ENCODE results near the gene CCN5. TPM values are rescaled to one million over a fixed set of nuclear protein-coding genes. Genes with fewer than 3 reads are reported as not detected.

The CCN5 gene
- total and polyA plus RNA-seq, 2 experiments from 2014 or later = 0.20 TPM; not detected in 1

GRCh38 chr20:44743080-44743701 lies 28.0 kb downstream of the CCN5 start:
- no peak for TF ChIP-seq CTCF (IDR thresholded peaks at IDR 0.05; ENCODE audit: low read depth, low read length)
- H3K27me3 ChIP-seq = peaks cover 33% of the 10 kb centered on the region
- DNase-seq (ENCODE audit: low read depth in 1 of 2, low spot score in 1 of 2) = no peak

DNA sequence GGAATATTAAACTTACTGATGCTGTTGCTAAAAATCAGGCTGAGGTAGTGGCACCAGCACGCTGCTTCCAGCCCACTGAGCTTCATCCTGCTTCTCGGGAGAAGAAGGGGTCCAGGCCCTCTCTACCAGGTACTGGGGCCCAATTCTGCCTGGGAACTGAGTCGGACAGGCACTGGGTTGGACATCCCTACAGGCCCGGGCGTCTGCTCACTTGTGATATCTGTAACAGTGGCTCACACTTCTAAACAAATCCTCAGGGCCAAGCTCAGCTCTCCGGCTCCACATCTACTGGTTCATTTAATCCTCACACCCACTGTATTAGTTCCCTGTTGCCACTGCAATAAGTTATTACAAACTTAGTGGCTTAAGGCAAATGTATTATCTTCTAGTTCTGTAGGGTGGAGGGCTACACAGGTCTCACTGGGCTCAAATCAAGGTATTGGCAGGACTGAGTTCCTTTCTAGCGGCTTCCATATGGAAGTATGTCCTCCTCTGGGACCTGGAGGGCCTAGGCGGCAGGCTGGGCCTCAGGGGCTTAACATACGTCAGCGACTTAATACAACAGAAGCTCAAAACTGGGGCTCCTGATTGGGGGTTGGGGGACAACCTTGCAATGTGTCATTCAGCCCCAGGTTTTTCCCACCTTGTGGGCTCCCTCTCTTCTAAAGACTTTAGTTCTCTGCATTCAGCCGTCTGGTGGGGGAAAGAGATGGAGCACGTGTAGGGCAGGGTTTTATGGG lies 28.9 kb downstream of the CCN5 start:
- TF ChIP-seq CTCF (IDR thresholded peaks at IDR 0.05; ENCODE audit: low read depth, low read length) = no peak
- no peak overlapping the region for H3K27ac ChIP-seq
- H3K4me1 ChIP-seq (ENCODE audit: low read depth) = peaks cover 6% of the 10 kb centered on the region
- H3K27me3 ChIP-seq = peaks cover 33% of the 10 kb centered on the region
- no peaks in the 10 kb centered on the region for H3K9me3 ChIP-seq (ENCODE audit: low read depth)
- no peaks in the 10 kb centered on the region for H3K36me3 ChIP-seq
- DNase-seq (ENCODE audit: low read depth in 1 of 2, low spot score in 1 of 2) = no peak
- H3K4me3 ChIP-seq = no peak overlapping the region

More at GRCh38 chr20:44743080-44743701, 28.0 kb downstream of the CCN5 start:
- H3K36me3 ChIP-seq = no peaks in the 10 kb centered on the region
- no peak overlapping the region for H3K4me3 ChIP-seq
- no peaks in the 10 kb centered on the region for H3K9me3 ChIP-seq (ENCODE audit: low read depth)
- H3K27ac ChIP-seq = no peak overlapping the region
- peaks cover 6% of the 10 kb centered on the region for H3K4me1 ChIP-seq (ENCODE audit: low read depth)

GRCh38 chr20:44745122-44745597 lies 30.0 kb downstream of the CCN5 start:
- DNase-seq (ENCODE audit: low read depth in 1 of 2, low spot score in 1 of 2) = no peak
- no peak overlapping the region for H3K27ac ChIP-seq
- H3K4me1 ChIP-seq (ENCODE audit: low read depth) = peaks cover 6% of the 10 kb centered on the region
- H3K27me3 ChIP-seq = peaks cover 33% of the 10 kb centered on the region
- TF ChIP-seq CTCF (IDR thresholded peaks at IDR 0.05; ENCODE audit: low read depth, low read length) = no peak
- no peaks in the 10 kb centered on the region for H3K9me3 ChIP-seq (ENCODE audit: low read depth)
- no peaks in the 10 kb centered on the region for H3K36me3 ChIP-seq
- H3K4me3 ChIP-seq = no peak overlapping the region

DNA sequence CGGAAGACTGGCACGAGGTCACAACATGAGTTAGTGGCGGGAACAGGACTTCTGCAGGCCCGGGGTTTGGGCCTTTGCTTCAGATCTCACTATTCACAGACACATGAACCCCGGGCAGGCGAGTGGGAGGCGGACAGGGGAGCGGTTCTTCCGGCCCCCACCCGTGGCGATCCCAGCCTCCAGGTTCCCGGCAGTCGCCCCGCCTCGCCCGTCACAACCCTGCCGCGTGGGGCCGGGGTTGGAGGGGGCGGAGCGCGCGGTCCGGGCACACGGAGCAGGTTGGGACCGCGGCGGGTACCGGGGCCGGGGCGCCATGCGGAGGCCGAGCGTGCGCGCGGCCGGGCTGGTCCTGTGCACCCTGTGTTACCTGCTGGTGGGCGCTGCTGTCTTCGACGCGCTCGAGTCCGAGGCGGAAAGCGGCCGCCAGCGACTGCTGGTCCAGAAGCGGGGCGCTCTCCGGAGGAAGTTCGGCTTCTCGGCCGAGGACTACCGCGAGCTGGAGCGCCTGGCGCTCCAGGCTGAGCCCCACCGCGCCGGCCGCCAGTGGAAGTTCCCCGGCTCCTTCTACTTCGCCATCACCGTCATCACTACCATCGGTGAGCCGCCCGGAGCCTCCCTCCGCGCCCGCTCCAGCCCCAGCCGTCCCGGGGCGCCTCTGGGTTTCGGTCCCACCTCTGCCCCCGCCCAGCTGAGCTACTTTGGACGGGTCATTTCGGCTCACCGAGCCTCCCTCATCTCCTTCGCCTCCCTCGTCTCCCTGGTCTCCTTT lies 30.6 kb downstream of the CCN5 start, which contains the start of gene KCNK15:
Gene KCNK15 (plus strand): TSS at position 268 of the 769 bp plus-strand sequence. CDS start 46 bp downstream, at position 314.
- no peaks in the 10 kb centered on the region for H3K9me3 ChIP-seq (ENCODE audit: low read depth)
- no peak within 1 kb of the TSS for H3K27ac ChIP-seq
- no peaks in the 10 kb centered on the region for H3K36me3 ChIP-seq
- H3K4me3 ChIP-seq = peak within 1 kb of the TSS; percentile 37
- TF ChIP-seq CTCF (IDR thresholded peaks at IDR 0.05; ENCODE audit: low read depth, low read length) = no peak
- peak; percentile 33 to 61 for DNase-seq (ENCODE audit: low read depth in 1 of 2, low spot score in 1 of 2)
- H3K27me3 ChIP-seq = peaks cover 33% of the 10 kb centered on the region
- H3K4me1 ChIP-seq (ENCODE audit: low read depth) = peaks cover 6% of the 10 kb centered on the region

DNA sequence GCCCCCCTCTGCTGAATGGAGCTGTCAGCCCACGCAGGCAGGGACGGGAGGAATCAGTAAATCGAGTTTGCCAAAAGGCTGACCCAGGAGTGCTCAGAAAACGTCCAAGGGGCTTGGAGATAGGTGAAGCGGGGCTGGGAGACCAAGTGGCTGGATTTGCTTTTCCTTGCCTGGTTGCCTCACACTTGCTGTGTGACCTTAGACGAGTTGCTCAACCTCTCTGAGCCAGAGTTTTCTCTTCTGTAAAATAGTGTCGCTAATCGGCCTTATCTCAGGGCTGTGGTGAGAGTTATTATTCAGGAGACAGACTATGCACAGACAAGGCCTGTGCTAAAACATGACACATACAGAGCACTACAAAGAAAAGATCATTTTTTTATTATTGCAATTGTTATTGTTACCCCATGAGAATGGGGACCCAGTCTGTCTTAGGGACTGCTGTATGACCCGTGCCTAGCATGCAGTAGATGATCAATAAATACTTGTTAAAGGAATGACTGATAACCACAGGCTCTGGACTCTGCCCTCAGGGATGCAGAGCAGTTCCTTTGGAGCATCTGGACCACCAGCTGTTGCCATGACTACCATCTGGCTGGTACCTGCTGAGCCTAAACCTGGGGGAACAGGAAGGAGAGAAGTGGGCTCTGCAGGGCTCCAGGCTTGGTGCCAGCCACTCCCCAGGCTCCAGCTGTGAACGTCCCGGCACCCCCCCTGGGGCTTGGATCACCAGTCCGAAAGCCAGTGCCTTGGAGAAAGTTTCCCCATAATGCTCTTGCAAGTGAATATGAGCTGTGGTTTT lies 31.4 kb downstream of the CCN5 start:
- TF ChIP-seq CTCF (IDR thresholded peaks at IDR 0.05; ENCODE audit: low read depth, low read length) = no peak
- Histone ChIP-seq H3K36me3 (no peaks in the 10 kb centered on the region), H3K27me3 (peaks cover 33% of the 10 kb centered on the region), H3K4me3 (peak overlapping the region; percentile 37), H3K27ac (no peak overlapping the region), H3K4me1 (ENCODE audit: low read depth) (peaks cover 6% of the 10 kb centered on the region), H3K9me3 (ENCODE audit: low read depth) (no peaks in the 10 kb centered on the region)
- DNase-seq (ENCODE audit: low read depth in 1 of 2, low spot score in 1 of 2) = no peak
